K562 (cell line): ENCODE results near the gene CST9L. TPM values are rescaled to one million over a fixed set of nuclear protein-coding genes. Genes with fewer than 3 reads are reported as not detected.

Source experiments
- ATAC-seq: fragments of 200-7000 bp; cut with Tn5 transposase; 3 replicates; pipeline ENCODE4 v1.9.1; 2020; ENCODE audit warnings: moderate library complexity
- Bru-seq: library from RNA; stranded (reverse); fragments of 400-500 nt; gene quantifications from one replicate; lab custom pipeline; 2021; lab: Mats Ljungman, UMichigan
- BruChase-seq, 2 experiments: library from RNA; stranded (reverse); fragments of 400-500 nt; gene quantifications; one replicate each; lab custom pipeline; 2021; lab: Mats Ljungman, UMichigan
- BruUV-seq: library from RNA; stranded (reverse); fragments of 400-500 nt; replicated peaks from 2 replicates; lab custom pipeline; 2021; lab: Mats Ljungman, UMichigan
- CTCF ChIA-PET: fragments of 300-600 bp; formaldehyde crosslinking; extraction: SDS; loops from one replicate; lab custom pipeline; 2021; ENCODE audit warnings: low intra/inter-chr PET ratio; lab: Yijun Ruan, JAX
- POLR2A ChIA-PET: fragments of 300-600, 350-650 bp; sonication (Branson Sonifier 250); formaldehyde crosslinking; extraction: SDS; loops from one replicate; lab custom pipeline; 2021; ENCODE audit warnings: antibody characterized with exemption, inconsistent platforms; lab: Yijun Ruan, JAX
- DNase-seq, 4 experiments: peaks; one replicate each; pipeline versions ENCODE4 v3.0.0 to v3.0.0-alpha.2; 2011 to 2018; ENCODE audit warnings: low spot score in 3 of 4, mixed read lengths in 3 of 4; ENCODE audit errors: extremely low read depth in 1 of 4
- FAIRE-seq: peaks from 2 replicates; lab custom pipeline; 2011; peaks lifted over from hg19 to GRCh38; lab: Jason Lieb, UNC
- H2AFZ ChIP-seq: 2 replicates; pipeline ENCODE4 v1.6.0; 2011; ENCODE audit warnings: low read depth, low read length, control low read depth, inconsistent platforms
- H3K27ac ChIP-seq: fragments of 200-600 bp; 3 replicates; pipeline ENCODE4 v1.8.0; 2011; ENCODE audit warnings: low read depth, mild to moderate bottlenecking, control low read depth, inconsistent platforms, low read length, moderate library complexity, mixed read lengths; ENCODE audit errors: extremely low read depth
- H3K27me3 ChIP-seq, 2 experiments: fragments of 300-600 bp in 1 of 2; 2 replicates in 1 of 2; 3 replicates in 1 of 2; pipeline versions ENCODE4 v1.6.0 to v1.8.0; 2011; ENCODE audit warnings: inconsistent platforms in 2 of 2, low read length in 2 of 2, mild to moderate bottlenecking in 1 of 2, mixed read lengths in 1 of 2, moderate library complexity in 1 of 2; ENCODE audit not compliant: control insufficient read depth in 2 of 2, insufficient read depth in 2 of 2
- H3K36me3 ChIP-seq: fragments of 300-600 bp; 3 replicates; pipeline ENCODE4 v1.8.0; 2011; ENCODE audit warnings: mild to moderate bottlenecking, low read length, inconsistent platforms; ENCODE audit not compliant: control insufficient read depth, insufficient read depth
- H3K4me1 ChIP-seq, 2 experiments: fragments of 200-600 bp in 1 of 2; replicated peaks in 1 of 2; 2 replicates in 1 of 2; 3 replicates in 1 of 2; pipeline versions ENCODE4 v1.5.1 to v1.8.0; 2011; ENCODE audit warnings: inconsistent platforms in 2 of 2, low read length in 2 of 2, mild to moderate bottlenecking in 1 of 2, mixed read lengths in 1 of 2, moderate library complexity in 1 of 2; ENCODE audit not compliant: control insufficient read depth in 2 of 2, insufficient read depth in 2 of 2
- H3K4me2 ChIP-seq: 2 replicates; pipeline ENCODE4 v1.6.1; 2011; ENCODE audit warnings: low read length, control low read depth, inconsistent platforms, mixed read lengths; ENCODE audit not compliant: insufficient read depth
- H3K4me3 ChIP-seq: fragments of 200-600 bp; sonication (generic), shearing (Covaris generic); 2 replicates; pipeline ENCODE4 v1.5.1; 2016; ENCODE audit warnings: control low read depth, inconsistent platforms
- H3K79me2 ChIP-seq: fragments of 200-600 bp; 3 replicates; pipeline ENCODE4 v1.8.0; 2011; ENCODE audit warnings: low read length, inconsistent platforms; ENCODE audit not compliant: control insufficient read depth, insufficient read depth
- H3K9ac ChIP-seq, 2 experiments: 2 replicates each; pipeline versions ENCODE4 v1.6.0 to v1.6.1; 2011; ENCODE audit warnings: low read depth in 2 of 2, low read length in 2 of 2, control low read depth in 1 of 2, inconsistent platforms in 1 of 2, mild to moderate bottlenecking in 1 of 2, mixed read lengths in 1 of 2; ENCODE audit not compliant: insufficient read depth in 1 of 2
- H3K9me1 ChIP-seq: one replicate; pipeline ENCODE4 v1.6.0; 2011; ENCODE audit warnings: inconsistent platforms, mild to moderate bottlenecking, low read length, moderate library complexity; ENCODE audit not compliant: control insufficient read depth, insufficient read depth
- H3K9me3 ChIP-seq: replicated peaks from 2 replicates; pipeline ENCODE4 v1.5.1; 2011; ENCODE audit warnings: low read depth, low read length, inconsistent platforms; ENCODE audit not compliant: control insufficient read depth, insufficient read depth
- H4K20me1 ChIP-seq: replicated peaks from 2 replicates; pipeline ENCODE4 v1.6.1; 2011; ENCODE audit warnings: low read length, inconsistent platforms, mixed read lengths; ENCODE audit not compliant: control insufficient read depth, insufficient read depth
- SRSF9 ChIP-seq: fragments of 200-400 bp; formaldehyde crosslinking; IDR thresholded peaks from 2 replicates; pipeline ENCODE4 v1.6.1; 2017; ENCODE audit warnings: low read depth, low read length, borderline replicate concordance
- WGBS: fragments of 100-300 bp; shearing (Covaris generic); methylation state at CpG from one replicate; pipeline ENCODE4 v1.1.6; 2016; ENCODE audit warnings: low coverage, mixed read lengths; ENCODE audit not compliant: insufficient coverage; ENCODE audit errors: missing lambda C conversion rate; 5-methylcytosine and 5-hydroxymethylcytosine counted together
- in situ Hi-C: fragments of 300-500 bp; cut with MboI; formaldehyde crosslinking; loops from 4 replicates; pipeline ENCODE4 v1.15.0; 2018; ENCODE audit warnings: inconsistent platforms, mixed read lengths
- intact Hi-C: fragments of 100-400 bp; cut with micrococcal nuclease; formaldehyde crosslinking; loops from 2 replicates; pipeline ENCODE4 v1.14.2; 2022
- long read RNA-seq, 3 experiments: library from polyadenylated mRNA in 2 of 3; library from RNA in 1 of 3; unstranded in 2 of 3; stranded (forward) in 1 of 3; transcript quantifications; one replicate each; pipeline ENCODE4 v2.0.0, GENCODE V29; 2019 to 2022
- polyA minus RNA-seq, 3 experiments: library from RNA; depleted of rRNA, polyadenylated mRNA; stranded (reverse); fragments of >200 nt; gene quantifications; 2 replicates each; pipeline ENCODE4 v1.2.3, GENCODE V29; 2011
- polyA plus RNA-seq, 8 experiments: library from polyadenylated mRNA; depleted of rRNA in 4 of 8; stranded (reverse) in 5 of 8; unstranded in 3 of 8; fragments of >200 nt; fragmentation: Nextera tagmentation in 2 of 8; fragmentation: Illumina TruSeq in 1 of 8; extraction: Ambion mirVana in 2 of 8; extraction: Trizol in 1 of 8; gene quantifications; 2 replicates each; pipeline versions ENCODE4 v1.2.1 to v1.2.3, GENCODE V29; 2011 to 2014; ENCODE audit warnings: inconsistent platforms in 1 of 8, missing spikeins in 1 of 8
- total RNA-seq, 7 experiments: library from RNA; depleted of rRNA in 6 of 7; stranded (reverse); fragments of >200 nt in 6 of 7; fragmentation: Illumina TruSeq in 2 of 7; extraction: Trizol in 2 of 7; gene quantifications; 2 replicates each; pipeline versions ENCODE4 v1.2.1 to v1.2.3, GENCODE V29; 2011 to 2021; ENCODE audit warnings: low replicate concordance in 1 of 7

The CST9L gene
- not detected in 2 replicates for total RNA-seq (2011; cell fraction: chromatin; rRNA removed; ENCODE audit: low replicate concordance)
- total RNA-seq (2011; cell fraction: nucleolus; rRNA removed): not detected in 2 replicates
- total RNA-seq (2011; cell fraction: nucleoplasm; rRNA removed): not detected in 2 replicates
- total RNA-seq (2014; rRNA removed) (not detected in 2 replicates), total RNA-seq (2014; rRNA removed; fragmentation: Illumina TruSeq; extraction: Trizol) (not detected in 2 replicates), total RNA-seq (2015; rRNA removed; fragmentation: Illumina TruSeq; extraction: Trizol) (not detected in 2 replicates), total RNA-seq (2021) (not detected in 2 replicates), polyA plus RNA-seq (2011; rRNA removed) (not detected in 2 replicates), polyA plus RNA-seq (2014; fragmentation: Illumina TruSeq; extraction: Trizol) (not detected in 2 replicates), polyA plus RNA-seq (2014; fragmentation: Nextera tagmentation; extraction: Ambion mirVana) (not detected), polyA plus RNA-seq (2014; rRNA removed) (not detected in 2 replicates), polyA minus RNA-seq (2011; rRNA and poly(A)+ RNA removed) (not detected in 2 replicates), Bru-seq, nascent RNA (not detected), BruChase-seq, experiment 1, labeled RNA remaining after a 2-hour chase (not detected), BruChase-seq, experiment 2, labeled RNA remaining after a 6-hour chase (not detected)
- polyA plus RNA-seq (2011; cell fraction: cytosol; rRNA removed): 0.07 TPM in 1 of 2 replicates, not detected in the other
- polyA plus RNA-seq (2011; cell fraction: nucleus; rRNA removed): not detected in 2 replicates
- not detected in 2 replicates for polyA plus RNA-seq (2012)
- not detected in 2 replicates for polyA minus RNA-seq (2011; cell fraction: cytosol; rRNA and poly(A)+ RNA removed)
- not detected in 2 replicates for polyA minus RNA-seq (2011; cell fraction: nucleus; rRNA and poly(A)+ RNA removed)
- long read RNA-seq, experiment 1: 0 reads
- long read RNA-seq, experiment 2: 0 reads
- long read RNA-seq, experiment 3: 0 reads

- BruUV-seq: no TSS peak
- TF ChIP-seq SRSF9: no peak
These were observed at the start of gene CST9L for GRCh38 chr20:23568320-23568970. Gene CST9L (minus strand): TSS chr20:23568484. CDS start chr20:23568450, 34 bp downstream.

More at GRCh38 chr20:23568320-23568970, at the start of gene CST9L:
- H3K9me1 ChIP-seq: no peaks in the 10 kb centered on the region
- FAIRE-seq (no peak), DNase-seq (no peak), ATAC-seq (no peak)
- no peaks in the 10 kb centered on the region for H3K79me2 ChIP-seq
- H3K4me2 ChIP-seq: no peak within 1 kb of the TSS
- ChIA-PET POLR2A (no interaction called here), CTCF (no interaction called here)
- H3K36me3 ChIP-seq: no peaks in the 10 kb centered on the region
- no peaks in the 10 kb centered on the region for H3K9me3 ChIP-seq
- in situ Hi-C loops: no loop called here
- intact Hi-C loops: no loop called here
- H4K20me1 ChIP-seq: no peaks in the 10 kb centered on the region
- no peak within 1 kb of the TSS for H2AFZ ChIP-seq
- H3K9ac ChIP-seq: no peak within 1 kb of the TSS
- no peaks in the 10 kb centered on the region; a peak in 3 of 5 replicates for H3K4me1 ChIP-seq
- peaks cover 0 to 4% of the 10 kb centered on the region in 2 experiments; a peak in 2 of 5 replicates for H3K27me3 ChIP-seq
- no peak within 1 kb of the TSS for H3K4me3 ChIP-seq
- WGBS: 1% methylated on average over 11 of the region's 11 CpGs
- no peak within 1 kb of the TSS for H3K27ac ChIP-seq
